Panc1 (cell line): ENCODE data around the gene EEF2. TPM values are rescaled to one million over a fixed set of nuclear protein-coding genes. Genes with fewer than 3 reads are reported as not detected.

ENCODE experiments used
- ATAC-seq: fragments of 200-7000 bp; cut with Tn5 transposase; 2 replicates; pipeline ENCODE4 v1.9.1; 2020; ENCODE audit warnings: mild to moderate bottlenecking, moderate library complexity
- BruUV-seq: library from RNA; stranded (reverse); fragments of 400-500 nt; replicated peaks from 2 replicates; lab custom pipeline; 2021; lab: Mats Ljungman, UMichigan
- CTCF ChIA-PET: fragments of 300-600 bp; sonication (Branson Sonifier 250); formaldehyde crosslinking; loops from one replicate; lab custom pipeline; 2022; ENCODE audit warnings: antibody characterized with exemption; lab: Charles Lee
- POLR2A ChIA-PET: fragments of 300-600 bp; sonication (Branson Sonifier 250); formaldehyde crosslinking; loops from one replicate; lab custom pipeline; 2022; ENCODE audit warnings: antibody characterized with exemption; lab: Charles Lee
- DNase-seq: peaks from one replicate; pipeline ENCODE4 v3.0.0-alpha.2; 2010; ENCODE audit warnings: low read depth, low spot score
- H3K27ac ChIP-seq: 2 replicates; pipeline ENCODE4 v1.5.1; 2011; ENCODE audit warnings: mild to moderate bottlenecking, low read length, inconsistent platforms
- H3K27me3 ChIP-seq: fragments of 200-500 bp; sonication (Bioruptor generic); 2 replicates; pipeline ENCODE4 v1.6.0; 2014; ENCODE audit warnings: low read length, inconsistent platforms; ENCODE audit not compliant: control insufficient read depth, insufficient read depth
- H3K36me3 ChIP-seq: fragments of 200-500 bp; sonication (Bioruptor generic); 2 replicates; pipeline ENCODE4 v1.5.1; 2014; ENCODE audit warnings: inconsistent platforms, mild to moderate bottlenecking, low read length, moderate library complexity; ENCODE audit not compliant: control insufficient read depth, insufficient read depth
- H3K4me1 ChIP-seq: 2 replicates; pipeline ENCODE4 v1.5.1; 2011; ENCODE audit warnings: inconsistent platforms, mild to moderate bottlenecking, low read length, moderate library complexity; ENCODE audit not compliant: control insufficient read depth, insufficient read depth
- H3K4me3 ChIP-seq, 2 experiments: 2 replicates each; pipeline ENCODE4 v1.5.1; 2011 to 2012; ENCODE audit warnings: low read depth in 2 of 2, low read length in 2 of 2, mild to moderate bottlenecking in 2 of 2, inconsistent platforms in 1 of 2, moderate library complexity in 1 of 2
- H3K9me3 ChIP-seq: fragments of 200-500 bp; sonication (Bioruptor generic); 2 replicates; pipeline ENCODE4 v1.5.1; 2014; ENCODE audit warnings: low read depth, mild to moderate bottlenecking, inconsistent platforms, low read length, moderate library complexity; ENCODE audit not compliant: control insufficient read depth, insufficient read depth
- POLR2AphosphoS5 ChIP-seq: IDR thresholded peaks from 2 replicates; pipeline ENCODE4 v1.6.1; 2012; ENCODE audit warnings: mild to moderate bottlenecking, low read depth, low read length, moderate library complexity
- SIN3A ChIP-seq: IDR thresholded peaks from 2 replicates; pipeline ENCODE4 v1.6.1; 2012; ENCODE audit warnings: low read depth, mild to moderate bottlenecking, low read length, moderate library complexity, borderline replicate concordance; ENCODE audit not compliant: insufficient read depth
- TCF7L2 ChIP-seq: IDR thresholded peaks from 2 replicates; pipeline ENCODE4 v1.6.1; 2011; ENCODE audit warnings: mild to moderate bottlenecking, low read depth, low read length, inconsistent platforms
- in situ Hi-C: cut with HindIII; loops from 2 replicates; pipeline ENCODE4 v1.10.0; 2016; ENCODE audit warnings: low sequenced_read_pairs, low pct_unique_long_range_greater_than_20kb
- intact Hi-C: fragments of 100-400 bp; cut with micrococcal nuclease; formaldehyde crosslinking; loops from one replicate; pipeline ENCODE4 v1.10.0; 2022; ENCODE audit not compliant: unreplicated experiment
- total RNA-seq: library from RNA; stranded (reverse); gene quantifications from one replicate; pipeline ENCODE4 v1.2.1, GENCODE V29; 2021; ENCODE audit not compliant: unreplicated experiment
- TF ChIP-seq, protein P1 (sequence below): fragments of 450-650 bp; IDR thresholded peaks from 2 replicates; pipeline ENCODE4 v1.5.1; 2017; ENCODE audit warnings: mild to moderate bottlenecking
- TF ChIP-seq, protein P2 (sequence below), 2 experiments: IDR thresholded peaks; 2 replicates each; pipeline ENCODE4 v1.6.1; 2011 to 2012; ENCODE audit warnings: low read depth in 2 of 2, control low read depth in 1 of 2, low read length in 1 of 2, mild to moderate bottlenecking in 1 of 2, moderate library complexity in 1 of 2; ENCODE audit not compliant: insufficient read depth in 1 of 2

Gene EEF2
- total RNA-seq, 1 experiment from 2014 or later, result 1,391 TPM

DNA sequence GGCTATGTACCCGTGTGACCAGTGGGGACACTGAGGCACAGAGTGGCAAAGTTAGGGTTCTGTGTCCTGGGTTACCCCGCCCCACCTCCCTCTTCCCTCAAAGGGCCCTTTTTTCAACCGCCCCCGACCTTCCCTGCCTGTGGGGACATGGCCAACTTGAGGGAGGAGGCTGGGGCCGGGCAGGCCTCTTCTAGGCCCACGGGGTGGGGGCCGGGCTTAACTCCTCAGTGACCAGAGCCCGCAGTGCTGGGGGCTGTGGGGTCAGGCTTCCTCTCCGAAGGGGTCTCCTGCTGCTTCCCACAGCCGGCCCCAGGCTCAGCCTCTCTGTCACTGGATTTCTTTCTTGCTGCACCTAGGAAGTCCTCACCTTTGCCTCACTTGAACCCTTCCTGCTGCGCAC is 46.2 kb upstream of the EEF2 start:
- in situ Hi-C loops (no loop called here), intact Hi-C loops (no loop called here)
- Histone ChIP-seq H3K9me3 (no peaks in the 10 kb centered on the region), H3K4me1 (no peaks in the 10 kb centered on the region), H3K27ac (no peak overlapping the region), H3K4me3 (no peak overlapping the region), H3K27me3 (no peaks in the 10 kb centered on the region), H3K36me3 (no peaks in the 10 kb centered on the region)
- BruUV-seq, result no TSS peak
- DNase-seq, result no peak
- no peak for ATAC-seq
- CTCF ChIA-PET, result no interaction called here
- TF ChIP-seq SIN3A (no peak), TCF7L2 (no peak)
- TF ChIP-seq, protein P1, sequence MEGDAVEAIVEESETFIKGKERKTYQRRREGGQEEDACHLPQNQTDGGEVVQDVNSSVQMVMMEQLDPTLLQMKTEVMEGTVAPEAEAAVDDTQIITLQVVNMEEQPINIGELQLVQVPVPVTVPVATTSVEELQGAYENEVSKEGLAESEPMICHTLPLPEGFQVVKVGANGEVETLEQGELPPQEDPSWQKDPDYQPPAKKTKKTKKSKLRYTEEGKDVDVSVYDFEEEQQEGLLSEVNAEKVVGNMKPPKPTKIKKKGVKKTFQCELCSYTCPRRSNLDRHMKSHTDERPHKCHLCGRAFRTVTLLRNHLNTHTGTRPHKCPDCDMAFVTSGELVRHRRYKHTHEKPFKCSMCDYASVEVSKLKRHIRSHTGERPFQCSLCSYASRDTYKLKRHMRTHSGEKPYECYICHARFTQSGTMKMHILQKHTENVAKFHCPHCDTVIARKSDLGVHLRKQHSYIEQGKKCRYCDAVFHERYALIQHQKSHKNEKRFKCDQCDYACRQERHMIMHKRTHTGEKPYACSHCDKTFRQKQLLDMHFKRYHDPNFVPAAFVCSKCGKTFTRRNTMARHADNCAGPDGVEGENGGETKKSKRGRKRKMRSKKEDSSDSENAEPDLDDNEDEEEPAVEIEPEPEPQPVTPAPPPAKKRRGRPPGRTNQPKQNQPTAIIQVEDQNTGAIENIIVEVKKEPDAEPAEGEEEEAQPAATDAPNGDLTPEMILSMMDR, result no peak
- POLR2A ChIA-PET, result no interaction called here

GRCh38 chr19:4030981-4031380 is 45.7 kb upstream of the EEF2 start:
- Histone ChIP-seq H3K36me3 (no peaks in the 10 kb centered on the region), H3K4me1 (no peaks in the 10 kb centered on the region), H3K9me3 (no peaks in the 10 kb centered on the region), H3K27me3 (no peaks in the 10 kb centered on the region), H3K27ac (no peak overlapping the region), H3K4me3 (no peak overlapping the region)
- in situ Hi-C loops (no loop called here), intact Hi-C loops (no loop called here)
- ATAC-seq, result no peak
- DNase-seq, result no peak
- no TSS peak for BruUV-seq
- CTCF ChIA-PET, result no interaction called here
- POLR2A ChIA-PET, result no interaction called here
- TF ChIP-seq POLR2AphosphoS5 (no peak), TCF7L2 (no peak), SIN3A (no peak)
- TF ChIP-seq, protein P1, result no peak
- TF ChIP-seq, protein P2, sequence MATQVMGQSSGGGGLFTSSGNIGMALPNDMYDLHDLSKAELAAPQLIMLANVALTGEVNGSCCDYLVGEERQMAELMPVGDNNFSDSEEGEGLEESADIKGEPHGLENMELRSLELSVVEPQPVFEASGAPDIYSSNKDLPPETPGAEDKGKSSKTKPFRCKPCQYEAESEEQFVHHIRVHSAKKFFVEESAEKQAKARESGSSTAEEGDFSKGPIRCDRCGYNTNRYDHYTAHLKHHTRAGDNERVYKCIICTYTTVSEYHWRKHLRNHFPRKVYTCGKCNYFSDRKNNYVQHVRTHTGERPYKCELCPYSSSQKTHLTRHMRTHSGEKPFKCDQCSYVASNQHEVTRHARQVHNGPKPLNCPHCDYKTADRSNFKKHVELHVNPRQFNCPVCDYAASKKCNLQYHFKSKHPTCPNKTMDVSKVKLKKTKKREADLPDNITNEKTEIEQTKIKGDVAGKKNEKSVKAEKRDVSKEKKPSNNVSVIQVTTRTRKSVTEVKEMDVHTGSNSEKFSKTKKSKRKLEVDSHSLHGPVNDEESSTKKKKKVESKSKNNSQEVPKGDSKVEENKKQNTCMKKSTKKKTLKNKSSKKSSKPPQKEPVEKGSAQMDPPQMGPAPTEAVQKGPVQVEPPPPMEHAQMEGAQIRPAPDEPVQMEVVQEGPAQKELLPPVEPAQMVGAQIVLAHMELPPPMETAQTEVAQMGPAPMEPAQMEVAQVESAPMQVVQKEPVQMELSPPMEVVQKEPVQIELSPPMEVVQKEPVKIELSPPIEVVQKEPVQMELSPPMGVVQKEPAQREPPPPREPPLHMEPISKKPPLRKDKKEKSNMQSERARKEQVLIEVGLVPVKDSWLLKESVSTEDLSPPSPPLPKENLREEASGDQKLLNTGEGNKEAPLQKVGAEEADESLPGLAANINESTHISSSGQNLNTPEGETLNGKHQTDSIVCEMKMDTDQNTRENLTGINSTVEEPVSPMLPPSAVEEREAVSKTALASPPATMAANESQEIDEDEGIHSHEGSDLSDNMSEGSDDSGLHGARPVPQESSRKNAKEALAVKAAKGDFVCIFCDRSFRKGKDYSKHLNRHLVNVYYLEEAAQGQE (IDR thresholded peaks at IDR 0.05; ENCODE audit: insufficient read depth in 1 of 2, low read depth in 2 of 2, low read length in 1 of 2), result no peak
